ENCODE measurements around the gene GPRIN3.

- TF ChIP-seq CTCF (IDR thresholded peaks at IDR 0.05) (no peak), ZFX (IDR thresholded peaks at IDR 0.05; ENCODE audit: borderline replicate concordance) (no peak)
Measured at GRCh38 chr4:89222170-89222569, 85.4 kb downstream of the GPRIN3 start.

Data from 22Rv1 (cell line).